Muscle layer of duodenum (tissue), 2 donors: Measurements from ENCODE around the gene FBLN1.
"Not testable (repeated sequence)": the region's sequence is repeated elsewhere in the genome, so short reads cannot be mapped to it uniquely, and the experiment has no call there.

Experiments
- H3K27ac ChIP-seq: one replicate; pipeline ENCODE4 v1.7.0; 2013; ENCODE audit warnings: mild to moderate bottlenecking, low read length
- H3K27me3 ChIP-seq: one replicate; pipeline ENCODE4 v1.7.0; 2013; ENCODE audit warnings: low read depth, mild to moderate bottlenecking, control low read depth, low read length
- H3K36me3 ChIP-seq, 2 donors: one replicate each; pipeline ENCODE4 v1.7.0; 2013; ENCODE audit warnings: low read length in 2 of 2, control low read depth in 1 of 2, mild to moderate bottlenecking in 1 of 2; ENCODE audit not compliant: insufficient read depth in 2 of 2, control insufficient read depth in 1 of 2
- H3K4me1 ChIP-seq, 2 donors: one replicate each; pipeline ENCODE4 v1.7.0; 2013; ENCODE audit warnings: low read length in 2 of 2, mild to moderate bottlenecking in 2 of 2, control low read depth in 1 of 2, moderate library complexity in 1 of 2; ENCODE audit not compliant: insufficient read depth in 2 of 2, control insufficient read depth in 1 of 2
- H3K4me3 ChIP-seq, 2 donors: one replicate each; pipeline ENCODE4 v1.7.0; 2013; ENCODE audit warnings: low read length in 2 of 2, low read depth in 1 of 2, mild to moderate bottlenecking in 1 of 2
- H3K9me3 ChIP-seq, 2 donors: one replicate each; pipeline ENCODE4 v1.7.0; 2013; ENCODE audit warnings: low read length in 2 of 2, control low read depth in 1 of 2, mild to moderate bottlenecking in 1 of 2; ENCODE audit not compliant: control insufficient read depth in 1 of 2
- donor health status: healthy.

FBLN1 gene

DNA sequence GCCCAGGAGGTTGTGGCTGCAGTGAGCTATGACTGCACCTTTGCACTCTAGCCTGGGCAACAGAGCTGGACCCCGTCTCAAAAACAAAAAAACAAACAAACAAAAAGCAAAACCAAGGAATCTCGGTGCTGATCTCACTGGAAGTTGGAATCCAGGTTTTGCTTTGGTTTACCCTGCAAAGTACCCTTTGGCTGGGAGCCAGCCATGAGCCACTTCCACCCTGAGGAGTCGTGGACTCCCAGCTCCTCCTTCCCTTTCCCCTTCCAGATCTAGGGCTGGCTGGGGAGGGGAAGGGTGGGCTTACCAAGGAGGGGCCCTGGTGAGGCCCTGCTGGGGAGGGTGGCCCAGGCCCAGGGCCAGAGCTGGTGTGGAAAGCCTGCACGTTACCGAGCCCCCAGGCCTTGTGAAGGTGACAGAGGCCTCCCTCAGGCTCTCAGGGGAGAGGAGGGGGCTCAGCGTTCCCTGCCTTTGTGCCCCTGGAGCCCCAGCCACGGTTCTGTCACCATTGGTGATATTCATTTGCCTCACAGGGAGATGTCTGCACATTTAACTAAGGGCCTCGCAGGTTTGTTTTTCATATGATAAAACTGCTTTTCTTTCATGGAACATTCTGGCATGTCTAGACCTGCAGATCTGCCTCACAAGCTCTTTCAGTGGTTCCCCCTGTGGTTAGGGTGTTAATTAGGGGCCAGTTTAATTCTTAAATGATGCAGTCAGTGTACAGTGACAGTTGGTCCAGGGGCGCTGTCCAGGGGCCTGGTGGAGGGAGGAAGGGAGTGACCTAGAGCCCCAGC lies 29.0 kb downstream of the FBLN1 start:
- H3K9me3 ChIP-seq, result no peaks in the 10 kb centered on the region
- no peak overlapping the region for H3K27ac ChIP-seq
- H3K36me3 ChIP-seq, result no peaks in the 10 kb centered on the region
- peaks cover 0 to 34% of the 10 kb centered on the region in 2 donors for H3K4me1 ChIP-seq
- no peak overlapping the region for H3K4me3 ChIP-seq
- H3K27me3 ChIP-seq, result no peaks in the 10 kb centered on the region

DNA sequence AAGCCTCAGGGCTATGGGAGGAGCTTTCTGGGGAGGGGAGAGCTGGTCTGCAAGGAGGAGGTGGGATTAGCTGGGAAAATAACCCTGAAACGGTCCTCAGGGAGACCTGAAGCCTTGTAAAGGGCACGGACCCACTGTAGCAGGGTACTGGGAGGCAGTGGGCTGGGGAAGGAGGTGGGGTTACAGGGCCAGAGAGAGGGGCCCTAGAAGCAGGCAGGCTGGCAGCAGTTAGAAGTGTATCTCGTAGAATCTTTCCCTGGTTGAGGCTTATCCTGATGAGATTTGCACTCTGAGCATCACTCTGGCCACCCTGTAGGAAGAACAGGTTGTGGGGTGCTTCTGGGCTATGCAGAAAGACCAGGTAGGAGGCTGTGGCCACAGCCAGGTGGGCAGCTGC lies 29.6 kb downstream of the FBLN1 start:
- no peak overlapping the region for H3K27ac ChIP-seq
- H3K4me3 ChIP-seq, result no peak overlapping the region
- H3K9me3 ChIP-seq, result no peaks in the 10 kb centered on the region
- no peaks in the 10 kb centered on the region for H3K27me3 ChIP-seq
- no peaks in the 10 kb centered on the region for H3K36me3 ChIP-seq
- H3K4me1 ChIP-seq, result peaks cover 0 to 40% of the 10 kb centered on the region in 2 donors

DNA sequence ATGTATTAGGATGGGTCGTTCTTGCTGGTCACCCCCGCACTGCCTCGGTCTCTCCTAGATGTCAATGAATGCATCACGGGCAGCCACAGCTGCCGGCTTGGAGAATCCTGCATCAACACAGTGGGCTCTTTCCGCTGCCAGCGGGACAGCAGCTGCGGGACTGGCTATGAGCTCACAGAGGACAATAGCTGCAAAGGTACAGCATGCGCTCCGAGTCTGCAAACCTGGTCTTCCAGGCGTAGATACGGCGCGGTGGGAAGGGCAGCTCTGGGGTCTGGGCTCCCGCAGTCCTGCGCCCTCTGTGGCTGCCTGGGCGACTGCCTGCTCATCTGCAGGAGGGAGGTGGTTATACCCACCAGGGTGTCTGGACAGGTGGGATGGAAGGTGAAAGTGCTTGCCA lies 31.0 kb downstream of the FBLN1 start:
- H3K36me3 ChIP-seq, result no peaks in the 10 kb centered on the region
- peaks cover 0 to 46% of the 10 kb centered on the region in 2 donors for H3K4me1 ChIP-seq
- no peaks in the 10 kb centered on the region for H3K27me3 ChIP-seq
- no peak overlapping the region for H3K4me3 ChIP-seq
- H3K27ac ChIP-seq, result no peak overlapping the region
- H3K9me3 ChIP-seq, result no peaks in the 10 kb centered on the region

DNA sequence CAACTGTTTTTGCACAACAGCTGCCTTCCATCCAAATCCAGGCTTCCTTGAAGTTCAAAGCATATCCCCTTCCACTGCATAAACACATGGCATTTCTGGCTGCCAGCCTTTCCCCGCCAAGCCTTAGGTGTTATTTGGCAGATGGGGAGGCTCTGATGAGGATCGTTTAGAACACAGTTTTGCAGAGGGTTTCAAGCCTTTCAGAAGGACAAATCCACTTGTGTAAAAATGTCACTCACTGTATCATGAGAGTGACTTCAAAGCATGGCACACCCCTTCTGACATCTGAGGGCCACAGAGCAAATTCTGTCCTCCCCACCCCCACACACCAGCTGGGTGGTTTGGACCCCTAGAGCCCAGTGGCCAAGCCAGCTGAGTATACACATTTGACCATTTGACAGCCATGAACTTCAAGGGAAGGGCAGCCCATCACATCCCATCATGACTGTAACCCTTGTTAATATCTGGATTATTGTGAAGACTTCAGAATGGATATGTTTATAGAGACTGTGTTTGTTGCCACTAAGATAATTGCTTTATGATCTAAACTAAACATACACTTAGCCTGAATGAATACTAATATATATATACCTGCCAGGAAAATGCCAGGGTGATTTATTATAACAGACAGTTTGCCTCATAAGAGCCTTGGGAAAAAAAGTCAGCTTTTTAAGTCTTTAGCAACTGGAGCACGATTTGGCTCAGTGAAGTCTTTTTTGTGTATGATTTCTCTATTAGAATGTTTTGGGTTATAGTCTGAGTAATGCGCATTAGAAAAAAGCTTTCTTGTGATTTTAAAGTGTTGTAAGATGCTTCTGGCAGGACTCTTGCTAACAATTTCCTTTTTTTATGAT lies 31.9 kb downstream of the FBLN1 start:
- Histone ChIP-seq H3K36me3 (no peaks in the 10 kb centered on the region), H3K27ac (no peak overlapping the region), H3K9me3 (no peaks in the 10 kb centered on the region), H3K27me3 (no peaks in the 10 kb centered on the region), H3K4me3 (no peak overlapping the region), H3K4me1 (peaks cover 0 to 44% of the 10 kb centered on the region in 2 donors)

DNA sequence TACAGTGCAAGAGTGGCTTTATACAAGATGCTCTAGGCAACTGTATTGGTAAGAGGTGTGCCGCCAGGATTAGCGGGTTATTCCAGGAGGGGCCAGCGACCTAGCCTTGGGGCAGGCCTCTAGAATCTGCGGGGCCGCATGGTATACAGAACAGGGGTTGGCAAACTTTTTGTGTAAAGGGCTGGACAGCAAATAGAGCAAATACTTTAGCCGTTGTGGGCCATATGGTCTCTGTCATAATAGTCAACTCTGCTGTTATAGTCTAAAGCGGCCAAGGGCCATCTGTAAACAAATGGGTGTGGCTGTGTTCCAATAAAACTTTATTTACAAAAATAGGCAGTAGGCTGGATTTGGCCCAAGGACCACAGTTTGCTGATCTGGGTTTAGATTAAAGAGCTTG lies 32.6 kb downstream of the FBLN1 start:
- Histone ChIP-seq H3K27ac (no peak overlapping the region), H3K9me3 (no peaks in the 10 kb centered on the region), H3K4me1 (peaks cover 0 to 44% of the 10 kb centered on the region in 2 donors), H3K36me3 (no peaks in the 10 kb centered on the region), H3K27me3 (no peaks in the 10 kb centered on the region), H3K4me3 (no peak overlapping the region)

DNA sequence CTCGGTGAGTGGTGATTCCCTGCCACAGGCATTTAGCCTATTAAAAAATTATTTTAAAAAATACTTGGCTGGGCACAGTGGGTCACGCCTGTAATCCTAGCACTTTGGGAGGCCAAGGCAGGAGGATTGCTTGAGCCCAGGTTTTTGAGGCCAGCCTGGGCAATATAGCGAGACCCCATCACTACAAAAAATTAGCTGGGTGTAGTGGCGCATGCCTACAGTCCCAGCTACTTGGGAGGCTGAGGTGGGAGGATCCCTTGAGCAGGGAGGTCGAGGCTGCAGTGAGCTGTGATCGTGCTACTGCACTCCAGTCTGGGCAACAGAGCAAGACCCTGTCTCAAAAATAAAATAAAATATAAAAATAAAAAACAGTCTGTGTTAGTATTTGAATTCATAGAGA lies 33.2 kb downstream of the FBLN1 start:
- H3K4me1 ChIP-seq, result peaks cover 0 to 44% of the 10 kb centered on the region in 2 donors
- not testable (repeated sequence) for H3K36me3 ChIP-seq, H3K9me3 ChIP-seq, H3K27ac ChIP-seq, H3K4me3 ChIP-seq, H3K27me3 ChIP-seq

DNA sequence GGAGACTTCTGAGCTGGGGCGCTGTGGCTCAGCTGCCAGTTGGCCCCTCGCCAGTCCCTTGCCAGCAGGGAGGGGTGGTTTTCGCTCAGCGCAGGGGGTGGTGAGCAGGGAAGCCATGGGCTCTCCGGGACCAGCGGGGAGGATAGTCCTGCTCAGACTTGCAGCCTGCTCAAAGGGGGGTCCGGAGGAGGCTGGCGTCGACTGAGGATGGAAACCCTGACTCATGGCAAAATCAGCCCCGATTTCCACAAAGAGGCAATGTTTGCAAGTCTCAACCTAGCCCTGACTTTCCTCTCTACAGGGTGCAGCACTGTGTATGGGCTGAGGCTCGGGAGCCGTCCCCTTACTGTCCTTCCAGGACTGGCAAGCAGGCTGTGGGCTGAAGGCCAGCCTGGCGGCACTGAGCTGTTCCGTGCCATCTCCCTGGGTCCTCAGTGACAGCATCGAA lies 35.1 kb downstream of the FBLN1 start:
- H3K9me3 ChIP-seq, result no peaks in the 10 kb centered on the region
- peak overlapping the region in 1 of 2 donors; percentile 24 for H3K4me3 ChIP-seq
- H3K27ac ChIP-seq, result peak overlapping the region; percentile 21
- no peaks in the 10 kb centered on the region for H3K36me3 ChIP-seq
- peaks cover 0 to 35% of the 10 kb centered on the region in 2 donors for H3K4me1 ChIP-seq
- no peaks in the 10 kb centered on the region for H3K27me3 ChIP-seq

DNA sequence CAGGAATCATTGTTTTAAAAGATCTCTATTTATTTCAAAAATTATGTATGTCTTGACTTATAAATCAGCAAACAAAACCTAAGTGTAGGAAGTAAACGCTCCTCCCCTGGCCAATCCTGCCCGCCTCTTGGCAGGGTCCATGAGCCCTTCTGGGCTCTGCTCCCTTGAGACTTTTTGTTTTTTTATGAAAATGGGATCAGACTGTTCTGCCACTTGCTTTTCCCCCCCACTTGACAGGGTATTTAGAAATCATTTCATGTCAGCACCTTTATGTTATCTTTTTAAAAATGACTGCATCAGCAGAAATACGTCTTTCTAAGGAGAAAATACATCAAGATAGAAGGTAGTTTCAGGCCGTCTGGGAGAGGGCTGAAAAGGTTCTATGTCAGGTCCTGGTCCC lies 35.6 kb downstream of the FBLN1 start:
- peaks cover 0 to 33% of the 10 kb centered on the region in 2 donors for H3K4me1 ChIP-seq
- peak overlapping the region in 1 of 2 donors; percentile 24 for H3K4me3 ChIP-seq
- peak overlapping the region; percentile 36 for H3K27ac ChIP-seq
- H3K27me3 ChIP-seq, result no peaks in the 10 kb centered on the region
- no peaks in the 10 kb centered on the region for H3K36me3 ChIP-seq
- no peaks in the 10 kb centered on the region for H3K9me3 ChIP-seq

DNA sequence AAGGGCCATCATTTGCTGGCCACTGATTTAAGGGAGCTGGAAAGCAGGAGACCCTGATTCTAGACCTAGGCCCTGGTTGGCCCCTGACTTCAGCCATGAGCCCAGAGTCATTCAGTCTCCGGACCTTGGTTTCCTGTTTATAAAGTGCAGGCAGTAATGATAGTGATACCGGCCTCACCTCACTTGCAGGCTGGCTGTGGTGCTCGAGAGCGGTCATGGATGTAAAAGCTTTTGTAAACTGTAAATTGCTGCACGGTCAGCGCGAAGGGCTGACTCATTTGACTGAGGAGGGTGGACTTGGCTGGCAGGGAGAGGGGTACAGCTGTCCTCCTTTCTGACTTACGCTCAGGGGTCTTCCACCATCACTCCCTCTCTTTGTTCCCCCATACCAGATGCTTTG lies 37.4 kb downstream of the FBLN1 start:
- no peak overlapping the region for H3K27ac ChIP-seq
- H3K9me3 ChIP-seq, result no peaks in the 10 kb centered on the region
- H3K27me3 ChIP-seq, result no peaks in the 10 kb centered on the region
- no peaks in the 10 kb centered on the region for H3K36me3 ChIP-seq
- no peak overlapping the region for H3K4me3 ChIP-seq
- peaks cover 0 to 18% of the 10 kb centered on the region in 2 donors for H3K4me1 ChIP-seq

DNA sequence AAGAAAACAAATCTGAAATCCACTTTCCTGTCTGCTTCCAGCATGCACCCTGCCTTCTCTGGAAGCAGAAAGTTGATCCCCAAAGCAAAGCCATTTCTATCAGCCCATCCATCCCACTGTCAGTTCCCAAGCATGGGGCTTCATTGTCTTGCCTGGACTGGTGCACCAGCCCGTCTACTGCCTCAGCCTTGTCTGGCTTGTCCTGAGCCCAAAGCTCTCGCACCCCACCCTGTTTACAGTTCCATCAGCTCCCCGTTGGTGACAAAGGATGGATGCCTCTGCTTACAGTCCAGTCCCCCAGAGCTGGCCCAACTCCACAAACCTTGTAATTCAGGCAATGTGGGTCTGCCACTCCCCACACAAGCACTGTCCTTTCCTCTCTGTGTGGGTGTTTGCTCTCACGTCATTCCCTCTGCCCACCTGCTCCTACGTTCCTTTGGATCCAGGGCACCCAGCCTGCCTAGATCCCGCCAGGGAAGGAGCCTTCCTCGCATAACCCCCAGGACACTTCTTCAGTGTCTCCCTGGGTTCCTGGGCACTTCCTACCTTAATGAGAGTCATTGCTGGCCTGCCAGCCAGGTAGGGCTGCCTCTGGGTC lies 38.8 kb downstream of the FBLN1 start:
- H3K27me3 ChIP-seq, result no peaks in the 10 kb centered on the region
- no peak overlapping the region for H3K4me3 ChIP-seq
- no peaks in the 10 kb centered on the region for H3K36me3 ChIP-seq
- no peak overlapping the region for H3K27ac ChIP-seq
- H3K4me1 ChIP-seq, result peaks cover 0 to 18% of the 10 kb centered on the region in 2 donors
- H3K9me3 ChIP-seq, result no peaks in the 10 kb centered on the region

DNA sequence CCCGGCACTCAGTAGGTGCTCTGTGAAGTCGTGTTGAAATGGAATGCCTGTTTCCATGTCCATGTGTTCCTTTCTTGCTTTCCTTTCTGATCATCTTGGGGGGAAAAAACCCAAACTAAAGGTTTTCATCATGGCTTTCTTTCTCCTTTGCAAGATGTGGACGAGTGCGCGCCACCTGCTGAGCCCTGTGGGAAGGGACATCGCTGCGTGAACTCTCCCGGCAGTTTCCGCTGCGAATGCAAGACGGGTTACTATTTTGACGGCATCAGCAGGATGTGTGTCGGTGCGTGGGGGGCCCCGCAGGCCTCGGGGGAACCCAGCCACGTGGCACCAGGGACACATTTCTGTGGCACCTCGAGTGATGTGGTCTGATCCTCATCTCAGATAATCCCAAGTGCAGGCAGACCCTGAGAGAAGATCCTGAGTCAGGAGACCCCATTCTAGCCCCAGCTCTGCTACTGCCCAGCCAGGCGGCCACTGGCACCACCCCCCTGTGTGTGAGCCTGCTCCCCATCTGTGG lies 39.4 kb downstream of the FBLN1 start:
- Histone ChIP-seq H3K9me3 (no peaks in the 10 kb centered on the region), H3K27ac (no peak overlapping the region), H3K36me3 (no peaks in the 10 kb centered on the region), H3K4me3 (no peak overlapping the region), H3K27me3 (no peaks in the 10 kb centered on the region), H3K4me1 (peaks cover 0 to 15% of the 10 kb centered on the region in 2 donors)
